Measurements from ENCODE around the gene DOP1B. TPM values are rescaled to one million over a fixed set of nuclear protein-coding genes. Genes with fewer than 3 reads are reported as not detected.

The DOP1B gene
- total RNA-seq, 1 experiment from 2014 or later: 15.1 TPM

GRCh38 chr21:36205962-36206361 lies 49.3 kb downstream of the DOP1B start:
- H3K36me3 ChIP-seq (ENCODE audit: low read depth): no peaks in the 10 kb centered on the region
- H3K27me3 ChIP-seq (ENCODE audit: insufficient read depth, low read depth): no peaks in the 10 kb centered on the region
- no peak overlapping the region for H3K27ac ChIP-seq
- H3K4me2 ChIP-seq: no peak overlapping the region
- H3F3A ChIP-seq (ENCODE audit: insufficient read depth, low read depth): peaks cover 38% of the 10 kb centered on the region
- H3K9me2 ChIP-seq (ENCODE audit: insufficient read depth): no peaks in the 10 kb centered on the region
- H3K4me3 ChIP-seq: no peak overlapping the region
- H3K9me3 ChIP-seq (ENCODE audit: insufficient read depth, low read depth): no peaks in the 10 kb centered on the region
- H2AFZ ChIP-seq: no peak overlapping the region
- TF ChIP-seq, protein P1, sequence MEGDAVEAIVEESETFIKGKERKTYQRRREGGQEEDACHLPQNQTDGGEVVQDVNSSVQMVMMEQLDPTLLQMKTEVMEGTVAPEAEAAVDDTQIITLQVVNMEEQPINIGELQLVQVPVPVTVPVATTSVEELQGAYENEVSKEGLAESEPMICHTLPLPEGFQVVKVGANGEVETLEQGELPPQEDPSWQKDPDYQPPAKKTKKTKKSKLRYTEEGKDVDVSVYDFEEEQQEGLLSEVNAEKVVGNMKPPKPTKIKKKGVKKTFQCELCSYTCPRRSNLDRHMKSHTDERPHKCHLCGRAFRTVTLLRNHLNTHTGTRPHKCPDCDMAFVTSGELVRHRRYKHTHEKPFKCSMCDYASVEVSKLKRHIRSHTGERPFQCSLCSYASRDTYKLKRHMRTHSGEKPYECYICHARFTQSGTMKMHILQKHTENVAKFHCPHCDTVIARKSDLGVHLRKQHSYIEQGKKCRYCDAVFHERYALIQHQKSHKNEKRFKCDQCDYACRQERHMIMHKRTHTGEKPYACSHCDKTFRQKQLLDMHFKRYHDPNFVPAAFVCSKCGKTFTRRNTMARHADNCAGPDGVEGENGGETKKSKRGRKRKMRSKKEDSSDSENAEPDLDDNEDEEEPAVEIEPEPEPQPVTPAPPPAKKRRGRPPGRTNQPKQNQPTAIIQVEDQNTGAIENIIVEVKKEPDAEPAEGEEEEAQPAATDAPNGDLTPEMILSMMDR (conservative IDR thresholded peaks at IDR 0.05): no peak
- no peak for TF ChIP-seq EZH2 (IDR thresholded peaks at IDR 0.05; ENCODE audit: low read depth)
- BruUV-seq (replicated peaks): no TSS peak
- intact Hi-C loops (cut with micrococcal nuclease; ENCODE audit: unreplicated experiment): loop anchor here (5.0 kb wide), 2 partner anchors 116 to 144 kb away; partner anchors contain the start of genes MORC3 and SETD4
- H3K79me2 ChIP-seq (ENCODE audit: low read depth): no peaks in the 10 kb centered on the region
- ChIA-PET CTCF (no interaction called here), POLR2A (ENCODE audit: unreplicated experiment) (no interaction called here)
- no peaks in the 10 kb centered on the region for H4K20me1 ChIP-seq (ENCODE audit: insufficient read depth)
- peaks cover 66% of the 10 kb centered on the region for H3K4me1 ChIP-seq (replicated peaks; ENCODE audit: insufficient read depth)
- DNase-seq: no peak

Other genes starting within 250 kb of the DOP1B start
- 24.2 and 27.3 TPM in 2 replicates for gene SETD4, start 96.3 kb upstream of the DOP1B start, total RNA-seq (2021)
- 80.2 and 89.7 TPM in 2 replicates for gene CBR1, start 86.8 kb upstream of the DOP1B start, total RNA-seq (2021)
- gene CBR3, start 21.7 kb upstream of the DOP1B start, total RNA-seq (2021): 20.1 and 23.6 TPM in 2 replicates
- gene MORC3, start 163.4 kb downstream of the DOP1B start, total RNA-seq (2021): 15.9 and 17.5 TPM in 2 replicates
- gene CHAF1B, start 228.6 kb downstream of the DOP1B start, total RNA-seq (2021): 12.9 and 14.1 TPM in 2 replicates

Data from PC-9 (cell line).